ENCODE measurements around the gene ATP6V0A4. TPM values are rescaled to one million over a fixed set of nuclear protein-coding genes. Genes with fewer than 3 reads are reported as not detected.

The ATP6V0A4 gene
- total RNA-seq, 1 experiment from 2014 or later = not detected

DNA sequence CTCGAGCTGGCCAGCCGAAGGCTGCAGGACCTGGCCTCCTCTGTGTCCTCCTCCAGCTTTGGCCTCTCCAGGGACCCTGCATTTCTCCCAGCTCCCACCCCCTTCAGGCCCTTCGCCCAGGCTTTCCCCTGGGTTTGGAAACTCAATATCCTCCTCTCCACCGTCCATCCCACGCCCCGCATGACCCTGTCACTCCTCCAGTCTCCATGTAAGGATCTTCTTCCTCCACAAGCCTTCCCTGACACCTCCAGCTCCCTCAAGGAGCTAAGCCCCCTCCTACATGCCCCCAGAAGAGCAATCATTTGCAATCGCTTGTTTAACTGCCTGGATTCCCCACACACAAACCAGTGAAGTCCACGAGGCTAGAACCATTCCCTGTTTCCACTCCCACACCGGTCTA lies 24.8 kb downstream of the ATP6V0A4 start:
- DNase-seq = no peak
- H3K4me3 ChIP-seq = no peak overlapping the region
- H3K9me3 ChIP-seq = no peaks in the 10 kb centered on the region
- no peaks in the 10 kb centered on the region for H3K36me3 ChIP-seq
- no peaks in the 10 kb centered on the region for H3K27me3 ChIP-seq

DNA sequence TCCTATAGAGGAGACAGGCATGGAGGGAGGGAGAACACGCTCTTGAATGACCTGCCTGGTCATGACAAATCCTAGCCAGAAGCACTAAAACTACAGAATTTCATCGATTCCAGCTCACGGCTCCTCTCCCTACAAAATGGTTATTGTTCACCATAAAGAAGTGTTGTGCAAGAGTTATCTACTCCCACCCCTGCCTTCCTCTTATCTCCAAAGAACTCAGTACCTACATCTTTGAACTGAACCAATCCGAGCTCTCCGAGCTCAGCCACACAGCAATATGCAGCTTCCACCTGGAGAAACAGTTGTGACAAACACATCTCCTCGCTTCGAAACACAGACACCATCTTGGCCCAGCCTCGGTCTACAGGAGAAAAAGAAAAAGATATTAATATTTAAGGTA lies 27.1 kb downstream of the ATP6V0A4 start:
- no peak overlapping the region for H3K4me3 ChIP-seq
- DNase-seq = no peak
- no peaks in the 10 kb centered on the region for H3K36me3 ChIP-seq
- H3K9me3 ChIP-seq = no peaks in the 10 kb centered on the region
- H3K27me3 ChIP-seq = no peaks in the 10 kb centered on the region

GRCh38 chr7:138768241-138768640 lies 29.8 kb downstream of the ATP6V0A4 start:
- H3K4me3 ChIP-seq = no peak overlapping the region
- no peak for DNase-seq
- H3K36me3 ChIP-seq = no peaks in the 10 kb centered on the region
- H3K9me3 ChIP-seq = no peaks in the 10 kb centered on the region
- no peaks in the 10 kb centered on the region for H3K27me3 ChIP-seq

DNA sequence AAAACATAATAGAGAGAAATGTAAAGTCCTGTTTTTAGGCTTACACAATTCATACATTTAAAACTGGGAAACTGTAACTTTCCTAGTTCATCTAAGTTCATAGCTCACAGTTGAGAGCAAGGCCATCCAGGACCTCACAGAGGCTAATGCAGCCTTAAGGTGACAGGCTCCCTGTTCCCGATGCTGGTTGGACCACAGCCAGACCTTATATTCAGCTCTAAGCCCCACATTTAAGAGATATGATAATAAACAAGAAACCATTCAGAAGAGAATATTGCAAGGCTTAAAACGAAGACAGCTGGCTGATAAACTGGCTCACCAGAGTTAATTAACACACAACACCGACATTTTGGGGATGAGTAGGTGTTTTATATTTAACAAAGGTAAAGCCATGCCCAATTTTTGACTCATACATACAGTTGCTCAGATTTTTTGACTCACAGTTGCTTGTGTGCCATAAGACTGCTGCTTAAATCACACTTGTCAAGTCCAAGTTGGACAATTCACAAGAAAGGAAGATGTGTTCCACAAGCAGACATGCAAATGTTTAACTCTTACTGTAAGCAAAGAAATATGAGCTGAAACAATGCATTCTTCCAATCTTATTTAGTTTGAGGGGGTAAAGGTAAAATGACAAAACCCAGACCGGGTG lies 41.3 kb downstream of the ATP6V0A4 start:
- no peak for DNase-seq
- no peaks in the 10 kb centered on the region for H3K9me3 ChIP-seq
- no peak overlapping the region for H3K4me3 ChIP-seq
- no peaks in the 10 kb centered on the region for H3K36me3 ChIP-seq
- no peaks in the 10 kb centered on the region for H3K27me3 ChIP-seq

DNA sequence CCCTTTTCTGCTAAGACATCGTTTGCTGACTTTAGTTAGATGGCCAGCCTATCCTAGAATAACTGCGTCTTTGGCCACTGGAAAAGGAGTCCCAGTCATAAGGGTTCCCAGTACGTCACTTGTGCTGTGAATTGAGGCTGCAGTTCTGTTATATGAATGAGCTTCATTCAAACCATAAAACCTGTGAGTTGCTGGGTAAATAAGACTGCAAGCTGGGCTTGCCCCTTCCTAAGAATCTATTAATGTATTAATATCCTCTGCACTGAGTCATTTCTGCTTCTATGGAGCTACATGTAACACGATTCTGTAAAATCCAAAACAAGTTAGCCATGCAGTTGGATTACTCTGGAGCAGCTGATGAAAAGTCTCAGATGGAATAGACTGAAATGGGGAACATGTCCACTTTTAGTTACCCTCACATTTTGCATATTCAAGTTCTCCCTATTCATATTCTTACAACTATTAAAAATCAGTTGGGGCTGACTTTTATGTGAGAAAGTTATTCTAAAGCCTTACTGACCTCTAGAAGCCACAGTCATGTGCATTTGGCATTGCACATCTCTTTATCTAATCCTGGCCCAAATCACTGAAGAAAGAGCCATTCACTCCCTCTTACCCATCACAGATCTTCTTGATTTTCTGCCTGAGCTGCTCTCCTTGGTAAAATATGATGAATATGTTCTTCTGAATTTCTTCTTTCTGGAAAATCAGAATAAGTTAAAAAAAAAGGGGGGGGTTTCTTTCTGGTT lies 42.0 kb downstream of the ATP6V0A4 start:
- Histone ChIP-seq H3K27me3 (no peaks in the 10 kb centered on the region), H3K4me3 (no peak overlapping the region), H3K9me3 (no peaks in the 10 kb centered on the region), H3K36me3 (no peaks in the 10 kb centered on the region)
- DNase-seq = no peak

GRCh38 chr7:138755331-138755747 lies 42.7 kb downstream of the ATP6V0A4 start:
- no peaks in the 10 kb centered on the region for H3K9me3 ChIP-seq
- DNase-seq = no peak
- H3K36me3 ChIP-seq = no peaks in the 10 kb centered on the region
- no peak overlapping the region for H3K4me3 ChIP-seq
- no peaks in the 10 kb centered on the region for H3K27me3 ChIP-seq

- no peaks in the 10 kb centered on the region for H3K27me3 ChIP-seq
- no peaks in the 10 kb centered on the region for H3K9me3 ChIP-seq
- DNase-seq = no peak
- H3K4me3 ChIP-seq = no peak overlapping the region
- H3K36me3 ChIP-seq = no peaks in the 10 kb centered on the region
These were observed 44.4 kb downstream of the ATP6V0A4 start for GRCh38 chr7:138753610-138754009.

DNA sequence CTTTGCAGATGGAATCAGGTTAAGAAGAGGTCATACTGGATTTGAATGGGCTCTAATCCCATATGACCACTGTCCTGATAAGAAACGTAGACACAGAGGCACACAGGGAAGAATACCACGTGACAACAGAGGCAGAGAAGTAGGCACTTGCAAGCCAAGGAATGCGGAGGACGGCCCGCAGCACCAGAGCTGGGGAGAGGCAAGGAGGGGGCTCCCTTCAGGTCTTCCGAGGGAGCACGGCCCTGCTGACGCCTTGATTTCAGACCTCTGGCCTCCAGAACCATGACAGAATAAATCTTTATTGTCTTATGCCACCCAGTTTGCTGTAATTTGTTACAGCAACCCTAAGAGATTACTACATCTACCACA lies 44.9 kb downstream of the ATP6V0A4 start:
- Histone ChIP-seq H3K4me3 (no peak overlapping the region), H3K9me3 (no peaks in the 10 kb centered on the region), H3K36me3 (no peaks in the 10 kb centered on the region), H3K27me3 (no peaks in the 10 kb centered on the region)
- DNase-seq = no peak

DNA sequence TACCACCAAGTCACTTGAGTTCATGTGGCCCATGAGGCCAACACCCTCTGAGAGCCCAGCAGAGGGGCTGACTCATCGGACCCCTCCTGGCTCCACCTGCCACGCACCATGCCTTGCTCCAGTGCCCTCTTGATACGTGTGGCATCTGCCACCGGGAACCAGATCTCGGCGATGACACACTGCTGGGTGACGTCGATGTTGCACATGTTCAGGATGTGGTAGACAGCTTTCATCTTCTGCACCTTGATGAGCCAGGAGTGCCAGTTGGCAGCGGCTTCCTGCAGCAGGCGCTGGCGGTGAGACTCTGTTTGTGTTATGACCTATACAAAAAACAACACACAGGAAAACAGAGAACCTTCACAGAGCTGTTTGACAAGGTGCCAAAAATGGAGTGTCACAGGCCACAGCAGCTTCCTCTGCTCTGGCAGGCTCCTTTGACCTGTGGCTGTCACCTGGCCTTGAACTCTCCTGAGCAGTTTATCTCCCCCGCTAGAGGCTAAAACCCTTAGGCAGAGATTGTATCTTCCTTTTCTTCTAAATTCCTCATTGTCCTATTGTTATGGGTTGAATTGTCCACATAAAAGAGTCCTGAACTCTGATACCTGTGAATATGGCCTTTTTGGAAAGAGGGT lies 45.4 kb downstream of the ATP6V0A4 start:
- no peaks in the 10 kb centered on the region for H3K9me3 ChIP-seq
- no peaks in the 10 kb centered on the region for H3K27me3 ChIP-seq
- DNase-seq = no peak
- no peak overlapping the region for H3K4me3 ChIP-seq
- H3K36me3 ChIP-seq = no peaks in the 10 kb centered on the region

- H3K9me3 ChIP-seq = no peaks in the 10 kb centered on the region
- no peak overlapping the region for H3K4me3 ChIP-seq
- H3K27me3 ChIP-seq = no peaks in the 10 kb centered on the region
- H3K36me3 ChIP-seq = no peaks in the 10 kb centered on the region
- DNase-seq = no peak
These were observed 47.0 kb downstream of the ATP6V0A4 start for GRCh38 chr7:138750901-138751464.

DNA sequence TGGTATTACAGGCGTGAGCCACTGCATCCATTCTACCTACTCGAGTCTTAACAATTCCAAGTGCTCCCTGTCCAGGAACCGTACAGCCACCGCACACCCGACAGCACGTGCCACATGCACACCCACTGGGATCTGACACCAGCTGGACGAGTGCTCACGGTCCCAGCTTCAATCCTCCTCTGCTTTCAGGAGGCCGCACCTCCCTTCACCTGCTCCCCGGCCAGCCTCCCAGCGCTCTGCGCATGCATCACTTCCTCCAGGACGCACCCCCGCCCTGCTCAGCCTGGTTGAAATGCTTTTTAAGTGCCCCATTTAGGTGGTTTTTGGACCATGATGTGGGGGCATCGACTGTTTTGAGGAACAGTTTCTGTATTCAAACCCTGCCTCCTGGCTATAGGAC lies 47.5 kb downstream of the ATP6V0A4 start:
- H3K36me3 ChIP-seq = no peaks in the 10 kb centered on the region
- no peak for DNase-seq
- H3K9me3 ChIP-seq = no peaks in the 10 kb centered on the region
- H3K4me3 ChIP-seq = no peak overlapping the region
- H3K27me3 ChIP-seq = no peaks in the 10 kb centered on the region

- H3K9me3 ChIP-seq = no peaks in the 10 kb centered on the region
- H3K36me3 ChIP-seq = no peaks in the 10 kb centered on the region
- DNase-seq = no peak
- H3K27me3 ChIP-seq = no peaks in the 10 kb centered on the region
- no peak overlapping the region for H3K4me3 ChIP-seq
These were observed 48.0 kb downstream of the ATP6V0A4 start for GRCh38 chr7:138749960-138750359.

GRCh38 chr7:138748666-138749065 lies 49.3 kb downstream of the ATP6V0A4 start:
- H3K4me3 ChIP-seq = no peak overlapping the region
- no peaks in the 10 kb centered on the region for H3K36me3 ChIP-seq
- no peak for DNase-seq
- H3K9me3 ChIP-seq = no peaks in the 10 kb centered on the region
- H3K27me3 ChIP-seq = no peaks in the 10 kb centered on the region

DNA sequence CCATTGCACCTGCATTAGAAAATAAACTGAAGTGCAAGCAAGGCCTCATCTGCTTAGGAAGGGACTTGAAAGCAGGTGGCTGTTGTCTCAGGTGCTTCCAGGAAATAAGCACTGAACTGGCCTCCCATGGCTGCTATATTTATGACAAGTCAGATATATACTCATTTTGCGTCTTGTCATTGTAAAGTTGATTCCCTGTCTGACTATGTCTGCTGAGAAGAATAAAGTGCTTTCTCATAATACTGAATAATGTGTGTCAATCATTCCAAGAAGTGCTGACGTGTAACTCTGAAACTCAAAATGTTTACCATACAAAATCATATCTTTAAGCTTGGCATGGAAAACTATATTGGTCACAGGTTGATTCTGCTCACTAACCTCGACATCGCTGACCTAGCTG lies 51.9 kb downstream of the ATP6V0A4 start:
- no peaks in the 10 kb centered on the region for H3K27me3 ChIP-seq
- no peaks in the 10 kb centered on the region for H3K9me3 ChIP-seq
- H3K4me3 ChIP-seq = no peak overlapping the region
- no peaks in the 10 kb centered on the region for H3K36me3 ChIP-seq
- no peak for DNase-seq

DNA sequence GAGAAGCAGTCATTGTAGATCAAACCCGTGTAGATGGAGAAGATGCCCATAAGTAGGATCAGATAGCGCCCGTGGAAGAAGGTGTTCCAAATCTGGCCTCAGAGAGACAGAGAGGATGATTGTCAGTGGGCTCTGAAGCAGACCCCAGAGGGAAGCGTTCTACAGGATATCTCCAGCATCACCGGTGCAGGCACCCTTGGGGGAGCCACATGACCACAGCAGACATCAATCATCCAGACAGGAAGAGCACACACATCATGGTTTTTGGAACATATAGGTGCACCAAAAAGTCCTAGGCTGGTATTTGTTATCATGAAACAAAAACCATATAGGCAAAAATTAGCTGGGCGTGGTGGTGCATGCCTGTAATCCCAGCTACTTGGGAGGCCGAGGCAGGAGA lies 52.8 kb downstream of the ATP6V0A4 start:
- Histone ChIP-seq H3K36me3 (no peaks in the 10 kb centered on the region), H3K27me3 (no peaks in the 10 kb centered on the region), H3K9me3 (no peaks in the 10 kb centered on the region), H3K4me3 (no peak overlapping the region)
- no peak for DNase-seq

GRCh38 chr7:138741453-138741735 lies 56.6 kb downstream of the ATP6V0A4 start:
- DNase-seq = no peak
- no peak overlapping the region for H3K4me3 ChIP-seq
- no peaks in the 10 kb centered on the region for H3K27me3 ChIP-seq
- H3K9me3 ChIP-seq = no peaks in the 10 kb centered on the region
- no peaks in the 10 kb centered on the region for H3K36me3 ChIP-seq

GRCh38 chr7:138739859-138740258 lies 58.1 kb downstream of the ATP6V0A4 start:
- H3K36me3 ChIP-seq = no peaks in the 10 kb centered on the region
- H3K27me3 ChIP-seq = no peaks in the 10 kb centered on the region
- H3K4me3 ChIP-seq = no peak overlapping the region
- H3K9me3 ChIP-seq = no peaks in the 10 kb centered on the region
- no peak for DNase-seq

All from MG63 (cell line).